Activated naive CD8-positive, alpha-beta T cell (primary cell): ENCODE data around the gene UBA52.
"Not testable (repeated sequence)": the region's sequence is repeated elsewhere in the genome, so short reads cannot be mapped to it uniquely, and the experiment has no call there.

Experiments used
- H3K27ac Mint-ChIP-seq: one replicate; pipeline ENCODE4 v1.8.0; 2021; ENCODE audit warnings: mixed read lengths
- H3K27me3 Mint-ChIP-seq: one replicate; pipeline ENCODE4 v1.8.0; 2021; ENCODE audit warnings: mixed read lengths
- H3K36me3 Mint-ChIP-seq: one replicate; pipeline ENCODE4 v1.8.0; 2021; ENCODE audit warnings: mixed read lengths
- H3K4me1 Mint-ChIP-seq: one replicate; pipeline ENCODE4 v1.8.0; 2021; ENCODE audit warnings: low read depth, mixed read lengths
- H3K4me3 Mint-ChIP-seq: one replicate; pipeline ENCODE4 v1.8.0; 2021; ENCODE audit warnings: mild to moderate bottlenecking, mixed read lengths
- H3K9me3 Mint-ChIP-seq: one replicate; pipeline ENCODE4 v1.8.0; 2021; ENCODE audit warnings: low read depth, mixed read lengths

UBA52 gene

DNA sequence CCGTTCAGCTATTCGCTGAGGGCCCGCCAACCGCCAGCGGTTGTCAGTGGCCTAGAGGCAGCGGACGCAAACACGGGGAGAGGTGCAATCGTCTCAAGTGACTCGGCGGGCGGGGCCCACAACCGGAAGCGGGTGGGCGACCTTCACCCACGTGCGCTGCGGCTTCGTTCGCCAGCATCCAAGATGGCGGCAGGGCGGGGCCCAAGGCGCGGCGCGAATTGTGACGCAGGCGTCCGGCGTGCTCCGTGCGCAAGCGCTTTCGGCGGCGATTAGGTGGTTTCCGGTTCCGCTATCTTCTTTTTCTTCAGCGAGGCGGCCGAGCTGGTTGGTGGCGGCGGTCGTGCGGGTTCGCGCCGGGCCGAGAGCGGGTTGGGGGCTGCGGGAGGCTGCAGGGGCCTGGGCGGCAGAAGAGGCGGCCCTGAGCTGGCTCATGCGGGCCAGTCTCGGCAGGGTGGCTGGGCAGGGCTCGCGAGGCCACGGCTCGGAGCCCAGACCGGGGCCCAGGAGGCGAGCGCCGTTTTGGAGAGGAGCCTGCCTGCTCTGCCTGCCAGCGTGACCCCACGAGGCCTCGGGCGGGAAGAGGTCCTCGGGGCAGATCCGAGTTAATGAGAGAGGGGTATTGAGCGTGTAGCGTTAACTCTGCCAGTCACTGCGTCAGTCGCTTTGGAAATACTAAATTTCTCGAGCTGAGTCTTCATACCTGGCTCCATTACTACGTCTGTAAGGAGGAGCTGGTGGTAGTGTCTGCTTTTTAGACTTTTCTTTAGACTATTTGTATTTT lies at the start of gene UBA52:
Gene UBA52, plus strand, starts transcription at position 294 of the 781 bp plus-strand sequence. CDS start 1,444 bp downstream, outside the sequence.
- Mint-ChIP-seq H3K27ac (peak within 1 kb of the TSS; percentile 95), H3K9me3 (no peaks in the 10 kb centered on the region), H3K36me3 (peaks cover 6% of the 10 kb centered on the region), H3K4me3 (peak within 1 kb of the TSS; percentile 99), H3K4me1 (peaks cover 22% of the 10 kb centered on the region), H3K27me3 (no peaks in the 10 kb centered on the region)

- Mint-ChIP-seq H3K4me1 (peaks cover 16% of the 10 kb centered on the region), H3K9me3 (no peaks in the 10 kb centered on the region), H3K4me3 (peak overlapping the region; percentile 95), H3K27ac (peak overlapping the region; percentile 94), H3K27me3 (no peaks in the 10 kb centered on the region), H3K36me3 (no peaks in the 10 kb centered on the region)
Measured at GRCh38 chr19:18522124-18522861, 49.4 kb upstream of the UBA52 start.

GRCh38 chr19:18522862-18523440 lies 48.7 kb upstream of the UBA52 start:
- Mint-ChIP-seq H3K4me1 (peaks cover 16% of the 10 kb centered on the region), H3K4me3 (peak overlapping the region; percentile 32), H3K27ac (peak overlapping the region; percentile 94)
- not testable (repeated sequence) for H3K9me3 Mint-ChIP-seq, H3K36me3 Mint-ChIP-seq, H3K27me3 Mint-ChIP-seq

DNA sequence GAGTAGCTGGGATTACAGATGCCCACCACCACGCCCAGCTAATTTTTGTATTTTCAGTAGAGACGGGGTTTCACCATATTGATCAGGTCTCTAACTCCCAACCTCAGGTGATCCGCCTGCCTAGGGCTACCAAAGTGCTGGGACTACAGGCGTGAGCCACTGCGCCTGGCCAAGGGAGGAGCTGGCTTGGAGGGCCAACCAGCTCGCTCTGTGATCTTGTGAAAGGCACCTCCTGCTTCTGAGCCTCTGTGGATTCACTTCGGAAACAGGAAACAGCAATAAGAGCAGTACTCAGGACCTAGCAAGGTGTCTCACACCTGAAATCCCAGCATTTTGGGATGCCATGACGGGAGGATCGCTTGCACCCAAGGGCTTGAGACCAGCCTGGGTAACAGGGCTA lies 47.8 kb upstream of the UBA52 start:
- no peaks in the 10 kb centered on the region for H3K9me3 Mint-ChIP-seq
- peaks cover 16% of the 10 kb centered on the region for H3K4me1 Mint-ChIP-seq
- no peak overlapping the region for H3K4me3 Mint-ChIP-seq
- H3K27ac Mint-ChIP-seq = peak overlapping the region; percentile 41
- no peaks in the 10 kb centered on the region for H3K27me3 Mint-ChIP-seq
- no peaks in the 10 kb centered on the region for H3K36me3 Mint-ChIP-seq

- Mint-ChIP-seq H3K9me3 (no peaks in the 10 kb centered on the region), H3K27me3 (no peaks in the 10 kb centered on the region), H3K4me3 (no peak overlapping the region), H3K4me1 (peaks cover 5% of the 10 kb centered on the region), H3K27ac (no peak overlapping the region), H3K36me3 (no peaks in the 10 kb centered on the region)
Measured at GRCh38 chr19:18526316-18526715, 45.3 kb upstream of the UBA52 start.

DNA sequence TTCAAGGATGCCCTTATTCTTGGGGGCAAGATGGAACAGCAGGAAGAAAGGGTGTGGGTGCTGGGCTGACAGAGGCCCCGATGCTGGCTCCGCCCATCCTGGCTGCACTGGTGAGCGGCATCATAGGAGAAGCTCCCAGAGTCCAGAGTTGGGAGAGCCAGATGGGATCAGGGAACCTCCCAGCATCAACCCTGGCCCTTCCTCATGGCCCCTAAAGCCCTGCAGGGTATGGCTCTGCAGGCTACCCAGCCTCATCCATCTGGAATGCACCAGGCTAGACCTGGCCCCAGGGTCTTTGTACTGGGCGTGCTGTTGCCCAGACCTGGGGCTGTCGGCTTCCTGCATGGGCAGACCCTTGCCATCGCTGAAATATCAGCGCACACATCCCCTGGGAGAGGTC lies 41.9 kb upstream of the UBA52 start:
- Mint-ChIP-seq H3K4me3 (no peak overlapping the region), H3K27me3 (no peaks in the 10 kb centered on the region), H3K27ac (no peak overlapping the region), H3K36me3 (no peaks in the 10 kb centered on the region), H3K9me3 (no peaks in the 10 kb centered on the region), H3K4me1 (no peaks in the 10 kb centered on the region)

DNA sequence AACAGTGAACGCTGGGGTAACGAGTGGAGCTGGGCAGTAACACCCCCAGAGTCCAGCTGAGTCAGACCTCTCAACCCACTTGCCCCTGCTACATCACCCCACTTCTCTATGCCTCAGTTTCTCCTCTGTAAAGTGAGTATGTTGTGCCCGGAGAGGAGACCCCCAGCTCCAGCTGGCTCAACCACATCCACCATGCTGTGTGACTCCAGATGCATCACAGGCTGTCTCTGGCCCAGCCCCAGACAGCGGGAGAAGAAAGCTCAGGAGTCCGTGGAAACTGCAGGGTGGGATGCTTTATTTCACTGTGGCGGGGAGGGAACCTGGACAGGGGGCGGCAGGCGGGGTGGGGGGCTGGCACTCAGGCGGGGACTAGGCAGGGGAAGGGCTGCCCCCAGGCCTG lies 40.2 kb upstream of the UBA52 start:
- Mint-ChIP-seq H3K27me3 (no peaks in the 10 kb centered on the region), H3K9me3 (no peaks in the 10 kb centered on the region), H3K27ac (no peak overlapping the region), H3K36me3 (peaks cover under 1% of the 10 kb centered on the region), H3K4me1 (no peaks in the 10 kb centered on the region), H3K4me3 (no peak overlapping the region)

- no peaks in the 10 kb centered on the region for H3K4me1 Mint-ChIP-seq
- no peaks in the 10 kb centered on the region for H3K27me3 Mint-ChIP-seq
- peaks cover 3% of the 10 kb centered on the region for H3K36me3 Mint-ChIP-seq
- H3K4me3 Mint-ChIP-seq = no peak overlapping the region
- no peak overlapping the region for H3K27ac Mint-ChIP-seq
- H3K9me3 Mint-ChIP-seq = no peaks in the 10 kb centered on the region
Measured at GRCh38 chr19:18532168-18532890, 39.3 kb upstream of the UBA52 start.

DNA sequence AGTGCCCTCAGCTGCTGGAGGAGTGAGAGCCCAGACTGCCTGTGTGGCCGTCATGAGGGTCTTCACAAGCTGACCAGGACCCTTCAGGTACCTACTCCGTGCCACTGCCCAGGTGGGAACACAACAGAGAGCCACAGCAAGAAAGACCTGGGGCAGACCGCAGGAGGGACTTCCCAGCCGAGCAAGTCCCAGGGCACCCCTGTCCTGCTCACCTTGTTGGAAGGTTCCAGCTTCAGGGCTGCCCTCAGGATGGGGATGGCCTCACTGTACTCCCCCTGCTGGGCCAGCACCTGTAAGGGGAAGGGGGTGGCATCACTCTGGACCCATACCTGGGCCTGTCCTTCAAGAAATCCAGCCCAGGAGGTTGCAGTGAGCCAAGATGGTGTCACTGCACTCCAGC lies 38.6 kb upstream of the UBA52 start:
- Mint-ChIP-seq H3K4me1 (no peaks in the 10 kb centered on the region), H3K27ac (no peak overlapping the region), H3K4me3 (no peak overlapping the region), H3K9me3 (no peaks in the 10 kb centered on the region), H3K27me3 (no peaks in the 10 kb centered on the region), H3K36me3 (peaks cover 3% of the 10 kb centered on the region)

GRCh38 chr19:18536475-18536874 lies 35.2 kb upstream of the UBA52 start:
- Mint-ChIP-seq H3K4me1 (peaks cover 7% of the 10 kb centered on the region), H3K27me3 (no peaks in the 10 kb centered on the region), H3K4me3 (no peak overlapping the region), H3K36me3 (peaks cover 3% of the 10 kb centered on the region), H3K27ac (no peak overlapping the region), H3K9me3 (no peaks in the 10 kb centered on the region)

DNA sequence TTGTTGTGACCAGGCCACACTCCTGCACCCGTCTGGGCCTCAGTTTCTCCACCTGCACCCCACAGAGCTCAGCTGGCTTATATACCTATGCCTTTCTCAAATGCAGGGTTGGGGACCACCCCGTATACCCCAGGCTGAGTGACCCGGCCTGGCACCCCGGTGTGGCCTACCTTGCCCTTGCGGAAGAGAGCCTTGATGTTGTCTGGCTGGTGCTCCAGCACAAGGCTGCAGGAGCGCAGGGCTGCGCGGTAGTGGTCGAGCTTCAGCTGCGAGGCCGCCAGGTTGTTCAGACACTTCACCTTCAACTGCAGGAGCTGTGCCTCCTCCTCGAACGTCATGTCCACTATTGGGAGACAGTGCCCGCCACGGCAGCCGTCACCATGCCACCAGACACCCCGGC lies 34.2 kb upstream of the UBA52 start:
- peaks cover 3% of the 10 kb centered on the region for H3K36me3 Mint-ChIP-seq
- H3K27ac Mint-ChIP-seq = no peak overlapping the region
- no peaks in the 10 kb centered on the region for H3K9me3 Mint-ChIP-seq
- no peak overlapping the region for H3K4me3 Mint-ChIP-seq
- peaks cover 15% of the 10 kb centered on the region for H3K4me1 Mint-ChIP-seq
- H3K27me3 Mint-ChIP-seq = no peaks in the 10 kb centered on the region

GRCh38 chr19:18538115-18538514 lies 33.5 kb upstream of the UBA52 start:
- Mint-ChIP-seq H3K4me1 (peaks cover 15% of the 10 kb centered on the region), H3K36me3 (peaks cover 3% of the 10 kb centered on the region), H3K4me3 (no peak overlapping the region), H3K27ac (no peak overlapping the region), H3K27me3 (no peaks in the 10 kb centered on the region), H3K9me3 (no peaks in the 10 kb centered on the region)

- H3K27ac Mint-ChIP-seq = no peak overlapping the region
- peaks cover 3% of the 10 kb centered on the region for H3K36me3 Mint-ChIP-seq
- H3K4me1 Mint-ChIP-seq = peaks cover 21% of the 10 kb centered on the region
Measured at GRCh38 chr19:18539372-18539771, 32.3 kb upstream of the UBA52 start.

GRCh38 chr19:18540200-18540599 lies 31.5 kb upstream of the UBA52 start:
- H3K4me3 Mint-ChIP-seq, H3K36me3 Mint-ChIP-seq, H3K27me3 Mint-ChIP-seq, H3K27ac Mint-ChIP-seq, H3K9me3 Mint-ChIP-seq: not testable (repeated sequence)
- peaks cover 22% of the 10 kb centered on the region for H3K4me1 Mint-ChIP-seq

More at GRCh38 chr19:18539372-18539771, 32.3 kb upstream of the UBA52 start:
- no peak overlapping the region for H3K4me3 Mint-ChIP-seq
- no peaks in the 10 kb centered on the region for H3K27me3 Mint-ChIP-seq
- no peaks in the 10 kb centered on the region for H3K9me3 Mint-ChIP-seq
